Neural progenitor cell (in vitro differentiated cells): ENCODE data around the gene CDC37L1. TPM values are rescaled to one million over a fixed set of nuclear protein-coding genes. Genes with fewer than 3 reads are reported as not detected.

Experiments
- DNase-seq: peaks from one replicate; pipeline ENCODE4 v3.0.0-alpha.2; 2016; ENCODE audit warnings: low spot score
- H2AFZ ChIP-seq: fragments of 200-600 bp; sonication (generic); replicated peaks from 2 replicates; pipeline ENCODE4 v1.6.1; 2016; ENCODE audit warnings: antibody characterized with exemption
- H3F3A ChIP-seq: fragments of 200-600 bp; sonication (generic); 2 replicates; pipeline ENCODE4 v1.6.1; 2016; ENCODE audit warnings: antibody characterized with exemption, low read depth
- H3K27ac ChIP-seq: fragments of 200-600 bp; sonication (generic); 2 replicates; pipeline ENCODE4 v1.5.1; 2016; ENCODE audit warnings: mild to moderate bottlenecking
- H3K27me3 ChIP-seq: fragments of 200-600 bp; sonication (generic); 2 replicates; pipeline ENCODE4 v1.6.1; 2016; ENCODE audit warnings: mild to moderate bottlenecking, moderate library complexity
- H3K36me3 ChIP-seq: fragments of 200-600 bp; sonication (generic); 2 replicates; pipeline ENCODE4 v1.5.1; 2016
- H3K4me1 ChIP-seq: fragments of 200-600 bp; sonication (generic); 2 replicates; pipeline ENCODE4 v1.6.1; 2016; ENCODE audit warnings: mixed run types
- H3K4me2 ChIP-seq: fragments of 200-600 bp; sonication (generic); 2 replicates; pipeline ENCODE4 v1.6.1; 2016
- H3K4me3 ChIP-seq: fragments of 200-600 bp; sonication (generic); 2 replicates; pipeline ENCODE4 v1.5.1; 2016
- H3K79me2 ChIP-seq: fragments of 200-600 bp; sonication (generic); 2 replicates; pipeline ENCODE4 v1.6.1; 2016; ENCODE audit warnings: low read depth
- H3K9ac ChIP-seq: fragments of 200-600 bp; sonication (generic); 2 replicates; pipeline ENCODE4 v1.6.1; 2016
- H3K9me3 ChIP-seq: fragments of 200-600 bp; sonication (generic); 2 replicates; pipeline ENCODE4 v1.5.1; 2016; ENCODE audit warnings: low read depth
- H4K20me1 ChIP-seq: fragments of 200-600 bp; sonication (generic); 2 replicates; pipeline ENCODE4 v1.6.1; 2016; ENCODE audit warnings: low read depth
- H3K27ac Mint-ChIP-seq: 3 replicates; pipeline ENCODE4 v1.8.0; 2021; ENCODE audit warnings: mixed read lengths
- H3K27me3 Mint-ChIP-seq: 2 replicates; pipeline ENCODE4 v1.8.0; 2022; ENCODE audit warnings: low read depth, mild to moderate bottlenecking, inconsistent platforms, moderate library complexity, mixed read lengths; ENCODE audit not compliant: insufficient read depth
- H3K36me3 Mint-ChIP-seq: 3 replicates; pipeline ENCODE4 v1.8.0; 2021; ENCODE audit warnings: mixed read lengths
- H3K4me1 Mint-ChIP-seq: 3 replicates; pipeline ENCODE4 v1.8.0; 2021; ENCODE audit warnings: mixed read lengths
- H3K4me3 Mint-ChIP-seq: 3 replicates; pipeline ENCODE4 v1.8.0; 2021; ENCODE audit warnings: mild to moderate bottlenecking, moderate library complexity, mixed read lengths
- H3K9me3 Mint-ChIP-seq: 3 replicates; pipeline ENCODE4 v1.8.0; 2020; ENCODE audit warnings: mixed read lengths
- CTCF ChIP-seq: fragments of 200-600 bp; sonication (generic); IDR thresholded peaks from 2 replicates; pipeline ENCODE4 v1.5.1; 2017; ENCODE audit warnings: antibody characterized with exemption, mild to moderate bottlenecking
- EZH2 ChIP-seq: fragments of 200-600 bp; sonication (generic); IDR thresholded peaks from 2 replicates; pipeline ENCODE4 v1.6.1; 2017; ENCODE audit warnings: antibody characterized with exemption, mild to moderate bottlenecking, moderate library complexity
- EZH2phosphoT487 ChIP-seq: fragments of 200-600 bp; sonication (generic); IDR thresholded peaks from 2 replicates; pipeline ENCODE4 v1.6.1; 2017; ENCODE audit warnings: antibody characterized with exemption
- total RNA-seq: library from RNA; depleted of rRNA; stranded (reverse); fragments of >200 nt; gene quantifications from 2 replicates; pipeline ENCODE4 v1.2.3, GENCODE V29; 2015; ENCODE audit warnings: low replicate concordance

Gene CDC37L1
- total RNA-seq, 1 donor from 2014 or later = 32.1 TPM

DNA sequence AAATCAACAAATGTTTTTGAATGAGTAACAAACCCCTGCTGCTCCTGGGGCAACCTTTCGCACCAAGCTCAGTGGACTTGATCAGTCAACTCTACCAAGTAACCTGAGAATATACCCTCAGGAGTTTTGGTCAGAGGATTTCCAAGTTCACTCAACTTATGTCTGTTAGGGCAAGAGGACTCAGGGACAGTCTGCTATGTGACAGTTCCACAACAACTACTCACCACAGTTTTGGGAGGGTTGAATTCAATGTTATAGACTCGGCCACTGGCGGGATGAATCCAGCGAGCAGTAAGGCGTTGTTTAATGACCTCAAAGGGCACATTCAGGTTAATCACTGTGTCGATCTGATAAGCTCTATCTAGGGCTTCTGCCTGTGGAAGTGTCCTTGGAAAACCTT lies 39.5 kb downstream of the CDC37L1 start:
- H4K20me1 ChIP-seq = no peaks in the 10 kb centered on the region
- peaks cover 2% of the 10 kb centered on the region for H3K79me2 ChIP-seq
- no peak overlapping the region for H3K4me3 ChIP-seq
- H3K36me3 ChIP-seq = no peaks in the 10 kb centered on the region
- H3F3A ChIP-seq = peaks cover 4% of the 10 kb centered on the region
- Mint-ChIP-seq H3K27ac (no peak overlapping the region), H3K27me3 (peaks cover 2% of the 10 kb centered on the region), H3K4me1 (no peaks in the 10 kb centered on the region), H3K9me3 (no peaks in the 10 kb centered on the region), H3K36me3 (peaks cover 30% of the 10 kb centered on the region), H3K4me3 (no peak overlapping the region)
- H3K9ac ChIP-seq = no peak overlapping the region
- TF ChIP-seq EZH2phosphoT487 (no peak), EZH2 (no peak), CTCF (no peak)
- DNase-seq = no peak
- no peaks in the 10 kb centered on the region for H3K4me1 ChIP-seq
- no peaks in the 10 kb centered on the region for H3K9me3 ChIP-seq
- H3K4me2 ChIP-seq = no peak overlapping the region
- no peak overlapping the region for H2AFZ ChIP-seq
- H3K27me3 ChIP-seq = no peaks in the 10 kb centered on the region
- no peak overlapping the region for H3K27ac ChIP-seq

DNA sequence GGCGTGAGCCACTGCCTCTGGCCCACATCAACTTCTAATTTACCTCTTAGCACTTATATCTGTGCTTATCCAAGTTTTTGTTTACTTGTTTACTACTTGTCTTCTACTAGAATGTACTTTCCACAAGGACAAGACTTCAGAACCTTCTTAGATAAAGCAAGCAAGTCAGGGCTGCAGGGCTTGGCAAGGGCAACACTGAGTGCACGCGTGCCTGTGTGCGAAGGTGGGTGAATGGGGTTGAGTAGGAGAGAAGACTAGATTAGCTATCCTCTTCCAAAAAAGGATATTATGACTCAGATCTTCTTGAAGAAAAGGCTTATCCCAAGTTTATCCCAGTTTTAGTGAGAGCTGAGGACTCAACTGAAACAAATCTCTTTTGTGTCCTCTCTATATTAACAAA lies 42.4 kb downstream of the CDC37L1 start:
- no peaks in the 10 kb centered on the region for H3K27me3 ChIP-seq
- no peak overlapping the region for H3K9ac ChIP-seq
- Mint-ChIP-seq H3K4me1 (no peaks in the 10 kb centered on the region), H3K27ac (no peak overlapping the region), H3K9me3 (no peaks in the 10 kb centered on the region), H3K4me3 (no peak overlapping the region), H3K36me3 (peaks cover 35% of the 10 kb centered on the region), H3K27me3 (no peaks in the 10 kb centered on the region)
- H3K9me3 ChIP-seq = no peaks in the 10 kb centered on the region
- no peaks in the 10 kb centered on the region for H3F3A ChIP-seq
- TF ChIP-seq EZH2phosphoT487 = no peak
- no peak for TF ChIP-seq EZH2
- no peak for TF ChIP-seq CTCF
- no peak overlapping the region for H3K27ac ChIP-seq
- H3K4me2 ChIP-seq = no peak overlapping the region
- no peak for DNase-seq
- H3K36me3 ChIP-seq = no peaks in the 10 kb centered on the region
- no peaks in the 10 kb centered on the region for H4K20me1 ChIP-seq
- H3K4me3 ChIP-seq = no peak overlapping the region
- H3K4me1 ChIP-seq = no peaks in the 10 kb centered on the region
- no peak overlapping the region for H2AFZ ChIP-seq
- peaks cover 2% of the 10 kb centered on the region for H3K79me2 ChIP-seq

- H3K27me3 Mint-ChIP-seq = no peaks in the 10 kb centered on the region
- H3K9me3 Mint-ChIP-seq = no peaks in the 10 kb centered on the region
- H3K4me2 ChIP-seq = no peak overlapping the region
- H3K79me2 ChIP-seq = peaks cover 18% of the 10 kb centered on the region
- H3K36me3 ChIP-seq = no peaks in the 10 kb centered on the region
- H3F3A ChIP-seq = no peaks in the 10 kb centered on the region
- no peak overlapping the region for H3K9ac ChIP-seq
- no peaks in the 10 kb centered on the region for H3K27me3 ChIP-seq
- peaks cover 23% of the 10 kb centered on the region for H3K36me3 Mint-ChIP-seq
- no peak for DNase-seq
- no peak overlapping the region for H3K4me3 ChIP-seq
- H3K4me1 Mint-ChIP-seq = no peaks in the 10 kb centered on the region
- TF ChIP-seq CTCF (no peak), EZH2 (no peak), EZH2phosphoT487 (no peak)
- no peaks in the 10 kb centered on the region for H3K4me1 ChIP-seq
- no peaks in the 10 kb centered on the region for H3K9me3 ChIP-seq
- no peak overlapping the region for H3K4me3 Mint-ChIP-seq
- H3K27ac Mint-ChIP-seq = no peak overlapping the region
- no peak overlapping the region for H3K27ac ChIP-seq
- no peaks in the 10 kb centered on the region for H4K20me1 ChIP-seq
- no peak overlapping the region for H2AFZ ChIP-seq
Measured at GRCh38 chr9:4725706-4726442, 46.5 kb downstream of the CDC37L1 start.
